HepG2 (cell line): ENCODE measurements around the gene ADAT3. TPM values are rescaled to one million over a fixed set of nuclear protein-coding genes. Genes with fewer than 3 reads are reported as not detected.
"Not testable (repeated sequence)": the region's sequence is repeated elsewhere in the genome, so short reads cannot be mapped to it uniquely, and the experiment has no call there.

Source experiments
- ATAC-seq: fragments of 200-7000 bp; cut with Tn5 transposase; 3 replicates; pipeline ENCODE4 v1.9.1; 2020; ENCODE audit warnings: mild to moderate bottlenecking, moderate library complexity
- BruUV-seq: library from RNA; stranded (reverse); fragments of 400-500 nt; replicated peaks from 2 replicates; lab custom pipeline; 2021; lab: Mats Ljungman, UMichigan
- CTCF ChIA-PET: fragments of 300-600 bp; formaldehyde crosslinking; extraction: SDS; loops from one replicate; lab custom pipeline; 2021; ENCODE audit warnings: low total read pairs, inconsistent platforms, low intra/inter-chr PET ratio; lab: Yijun Ruan, JAX
- POLR2A ChIA-PET: fragments of 350-600 bp; sonication (Branson Sonifier 250); formaldehyde crosslinking; loops from one replicate; lab custom pipeline; 2020; ENCODE audit warnings: antibody characterized with exemption, inconsistent platforms; lab: Yijun Ruan, JAX
- DNase-seq: peaks from one replicate; pipeline ENCODE4 v3.0.0-alpha.2; 2015; ENCODE audit warnings: low spot score
- FAIRE-seq: peaks from 3 replicates; lab custom pipeline; 2011; peaks lifted over from hg19 to GRCh38; lab: Jason Lieb, UNC
- H2AFZ ChIP-seq: one replicate; pipeline ENCODE4 v1.6.1; 2011; ENCODE audit warnings: low read length, inconsistent platforms
- H3K27ac ChIP-seq: fragments of 300-600 bp; 3 replicates; pipeline ENCODE4 v1.8.0; 2011; ENCODE audit warnings: mixed run types, mild to moderate bottlenecking, mixed read lengths, low read length, inconsistent platforms; ENCODE audit not compliant: insufficient read depth; ENCODE audit errors: extremely low read length
- H3K27me3 ChIP-seq, 2 experiments: fragments of 200-600 bp in 1 of 2; 2 replicates in 1 of 2; 3 replicates in 1 of 2; pipeline versions ENCODE4 v1.6.0 to v1.8.0; 2011; ENCODE audit warnings: low read length in 2 of 2, mild to moderate bottlenecking in 2 of 2, moderate library complexity in 2 of 2, inconsistent platforms in 1 of 2; ENCODE audit not compliant: insufficient read depth in 2 of 2, control insufficient read depth in 1 of 2
- H3K36me3 ChIP-seq, 2 experiments: fragments of 200-600 bp in 1 of 2; replicated peaks in 1 of 2; 2 replicates in 1 of 2; 3 replicates in 1 of 2; pipeline versions ENCODE4 v1.5.1 to v1.8.0; 2011; ENCODE audit warnings: low read length in 2 of 2, inconsistent platforms in 1 of 2; ENCODE audit not compliant: insufficient read depth in 2 of 2, control insufficient read depth in 1 of 2
- H3K4me1 ChIP-seq: 2 replicates; pipeline ENCODE4 v1.5.1; 2012; ENCODE audit warnings: low read length, inconsistent platforms; ENCODE audit not compliant: insufficient read depth
- H3K4me2 ChIP-seq: 2 replicates; pipeline ENCODE4 v1.6.0; 2011; ENCODE audit warnings: low read depth, low read length, inconsistent platforms
- H3K4me3 ChIP-seq, 3 experiments: fragments of 200-600 bp in 1 of 3; sonication (generic), shearing (Covaris generic) in 1 of 3; replicated peaks in 1 of 3; 2 replicates each; pipeline ENCODE4 v1.5.1; 2011 to 2016; ENCODE audit warnings: low read length in 3 of 3, inconsistent platforms in 2 of 3, low read depth in 2 of 3, mild to moderate bottlenecking in 2 of 3, control low read depth in 1 of 3, mixed read lengths in 1 of 3; ENCODE audit not compliant: insufficient read depth in 1 of 3
- H3K79me2 ChIP-seq: one replicate; pipeline ENCODE4 v1.6.1; 2011; ENCODE audit warnings: low read length, inconsistent platforms; ENCODE audit not compliant: insufficient read depth
- H3K9ac ChIP-seq: 2 replicates; pipeline ENCODE4 v1.6.0; 2011; ENCODE audit warnings: mild to moderate bottlenecking, low read depth, low read length, inconsistent platforms; ENCODE audit not compliant: insufficient read depth
- H3K9me3 ChIP-seq: 2 replicates; pipeline ENCODE4 v1.5.1; 2012; ENCODE audit warnings: mild to moderate bottlenecking, low read length
- H4K20me1 ChIP-seq: 2 replicates; pipeline ENCODE4 v1.6.0; 2011; ENCODE audit warnings: inconsistent platforms, mild to moderate bottlenecking, low read length, moderate library complexity; ENCODE audit not compliant: insufficient read depth
- RBFOX2 ChIP-seq: fragments of 200-400 bp; formaldehyde crosslinking; IDR thresholded peaks from 2 replicates; pipeline ENCODE4 v1.6.1; 2017; ENCODE audit warnings: low read depth, mild to moderate bottlenecking, low read length
- ZNF264 ChIP-seq: sonication (generic); formaldehyde crosslinking; IDR thresholded peaks from 2 replicates; pipeline ENCODE4 v1.4.0; 2020; ENCODE audit warnings: missing genetic modification reagents
- WGBS: methylation state at CpG from one replicate; pipeline ENCODE4 v1.1.6; 2017; ENCODE audit warnings: low lambda C conversion rate; 5-methylcytosine and 5-hydroxymethylcytosine counted together
- in situ Hi-C: cut with HindIII; loops from 2 replicates; pipeline ENCODE4 v1.10.0; 2017; ENCODE audit warnings: low pct_unique_long_range_greater_than_20kb; ENCODE audit not compliant: extremely low pct_ligation_motif_present
- intact Hi-C: fragments of 100-400 bp; cut with micrococcal nuclease; formaldehyde crosslinking; loops from one replicate; pipeline ENCODE4 v1.10.0; 2022; ENCODE audit not compliant: unreplicated experiment
- polyA plus RNA-seq, 8 experiments: library from polyadenylated mRNA; depleted of rRNA in 3 of 8; stranded (reverse) in 7 of 8; unstranded in 1 of 8; fragments of >200 nt; fragmentation: Illumina TruSeq in 4 of 8; extraction: Trizol in 4 of 8; gene quantifications; 2 replicates each; pipeline versions ENCODE4 v1.2.1 to v1.2.3, GENCODE V29; 2011 to 2016; ENCODE audit warnings: low read depth in 4 of 8, missing spikeins in 1 of 8, mixed read lengths in 1 of 8; ENCODE audit not compliant: insufficient read depth in 1 of 8
- total RNA-seq, 5 experiments: library from RNA; depleted of rRNA; stranded (reverse); fragments of >200 nt; fragmentation: Illumina TruSeq; extraction: Trizol; gene quantifications; 2 replicates each; pipeline ENCODE4 v1.2.3, GENCODE V29; 2016; ENCODE audit warnings: low read depth in 1 of 5

The ADAT3 gene
- total and polyA plus RNA-seq, 2 of the 13 experiments (the other 11 are each of a cell fraction or from before 2014, with no cell fraction given), result 0.95 to 3.5 TPM

GRCh38 chr19:1880611-1881392 is 24.4 kb upstream of the ADAT3 start:
- in situ Hi-C loops (no loop called here), intact Hi-C loops (no loop called here)
- Histone ChIP-seq H2AFZ (no peak overlapping the region), H3K9ac (no peak overlapping the region), H3K4me1 (peaks cover 30% of the 10 kb centered on the region), H3K9me3 (no peaks in the 10 kb centered on the region), H4K20me1 (peaks cover 16% of the 10 kb centered on the region), H3K4me3 (no peak overlapping the region), H3K27me3 (no peaks in the 10 kb centered on the region), H3K4me2 (no peak overlapping the region), H3K36me3 (peaks cover 0 to 3% of the 10 kb centered on the region in 2 experiments; a peak in 1 of 5 replicates), H3K27ac (no peak overlapping the region), H3K79me2 (peaks cover 32% of the 10 kb centered on the region)
- 90% methylated on average over 2 of the region's 35 CpGs for WGBS
- no peak for FAIRE-seq
- 0 out of 2 replicates have a peak, but pooled peaks have one; percentile 12 for TF ChIP-seq RBFOX2
- no peak for TF ChIP-seq ZNF264 (CRISPR knock-in tag)
- ATAC-seq, result no peak
- no peak for DNase-seq
- ChIA-PET CTCF (no interaction called here), POLR2A (no interaction called here)
- BruUV-seq, result no TSS peak

- H3K9me3 ChIP-seq, BruUV-seq, in situ Hi-C loops, H3K27me3 ChIP-seq, DNase-seq, ATAC-seq, FAIRE-seq, H3K27ac ChIP-seq, H3K9ac ChIP-seq, H2AFZ ChIP-seq, H3K4me3 ChIP-seq, H3K4me2 ChIP-seq, POLR2A ChIA-PET, CTCF ChIA-PET, H3K36me3 ChIP-seq: not testable (repeated sequence)
- H3K4me1 ChIP-seq, result peaks cover 28% of the 10 kb centered on the region
- 0 out of 2 replicates have a peak, but pooled peaks have one; percentile 5 for TF ChIP-seq RBFOX2
- whole genome bisulfite sequencing, result 96% methylated on average over 26 of the region's 44 CpGs
- intact Hi-C loops, result loop anchor here (1.0 kb wide), 1 partner anchor 14 kb away; no protein-coding TSS in a partner anchor
- H4K20me1 ChIP-seq, result peaks cover 16% of the 10 kb centered on the region
- peaks cover 32% of the 10 kb centered on the region for H3K79me2 ChIP-seq
These were observed 23.7 kb upstream of the ADAT3 start for GRCh38 chr19:1881393-1882088.
